Measurements from ENCODE around the gene SLC26A2. TPM values are rescaled to one million over a fixed set of nuclear protein-coding genes. Genes with fewer than 3 reads are reported as not detected.

Gene SLC26A2
- total RNA-seq, 1 donor from 2014 or later = 4.7 TPM

DNA sequence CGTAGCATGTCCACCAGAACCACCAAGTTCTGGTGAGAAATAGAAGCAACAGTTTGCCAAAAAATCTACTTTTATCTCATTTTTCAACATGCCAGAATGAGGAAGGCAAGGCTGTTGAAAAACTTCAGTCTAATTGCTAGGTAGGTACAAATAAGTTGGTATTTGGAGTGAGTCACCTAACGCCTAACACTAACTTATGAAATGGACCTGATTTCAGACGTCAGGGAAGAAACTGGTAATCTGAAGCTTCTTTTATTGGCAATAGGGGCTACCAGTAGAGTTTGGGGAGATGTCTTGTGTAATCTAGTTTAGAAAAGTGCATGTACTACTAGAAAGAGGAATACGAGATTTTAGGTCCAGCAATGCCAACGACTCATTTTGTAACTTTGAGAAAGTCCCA is 11.6 kb upstream of the SLC26A2 start:
- Mint-ChIP-seq H3K4me3 (ENCODE audit: unreplicated experiment) (no peak overlapping the region), H3K27me3 (ENCODE audit: unreplicated experiment) (no peaks in the 10 kb centered on the region), H3K36me3 (ENCODE audit: unreplicated experiment) (no peaks in the 10 kb centered on the region), H3K27ac (ENCODE audit: unreplicated experiment) (no peak overlapping the region), H3K4me1 (ENCODE audit: low read depth, unreplicated experiment) (no peaks in the 10 kb centered on the region), H3K9me3 (ENCODE audit: unreplicated experiment) (peaks cover 2% of the 10 kb centered on the region)
- no peak for TF ChIP-seq CTCF (IDR thresholded peaks at IDR 0.05; ENCODE audit: partially characterized antibody, unreplicated experiment)
- DNase-seq = no peak

DNA sequence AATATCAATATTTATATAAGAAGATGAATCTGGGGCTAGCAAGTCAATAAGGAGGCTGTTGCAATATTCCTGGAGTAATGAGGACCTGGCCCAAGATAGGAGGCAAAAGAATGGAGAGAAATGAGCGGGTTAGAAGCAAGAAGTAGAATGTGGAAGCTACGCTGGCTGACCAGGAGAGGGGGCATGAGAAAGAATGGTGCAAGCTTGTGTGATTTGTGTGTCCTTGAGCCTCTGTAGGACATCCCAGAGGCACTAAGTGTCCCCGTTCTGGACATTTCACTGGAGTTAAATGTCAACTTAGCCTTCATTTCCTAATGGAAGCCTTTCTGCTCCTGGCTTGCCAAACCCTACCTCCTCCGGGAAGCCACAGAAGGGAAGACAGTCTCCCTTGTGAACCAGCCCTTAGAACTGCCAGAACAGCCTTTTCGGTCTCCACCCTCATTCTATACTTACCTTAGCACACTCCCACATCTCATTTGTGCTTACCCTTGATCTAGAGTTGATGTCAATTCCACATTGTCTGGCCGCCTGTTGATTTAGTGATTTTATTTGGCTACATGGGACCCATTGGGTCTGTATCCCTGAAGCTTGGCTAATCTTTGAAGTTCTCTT is 9.3 kb upstream of the SLC26A2 start:
- TF ChIP-seq CTCF (IDR thresholded peaks at IDR 0.05; ENCODE audit: partially characterized antibody, unreplicated experiment) = no peak
- no peak overlapping the region for H3K4me3 Mint-ChIP-seq (ENCODE audit: unreplicated experiment)
- H3K27ac Mint-ChIP-seq (ENCODE audit: unreplicated experiment) = no peak overlapping the region
- H3K27me3 Mint-ChIP-seq (ENCODE audit: unreplicated experiment) = no peaks in the 10 kb centered on the region
- no peaks in the 10 kb centered on the region for H3K4me1 Mint-ChIP-seq (ENCODE audit: low read depth, unreplicated experiment)
- no peaks in the 10 kb centered on the region for H3K36me3 Mint-ChIP-seq (ENCODE audit: unreplicated experiment)
- peaks cover 2% of the 10 kb centered on the region for H3K9me3 Mint-ChIP-seq (ENCODE audit: unreplicated experiment)
- no peak for DNase-seq

DNA sequence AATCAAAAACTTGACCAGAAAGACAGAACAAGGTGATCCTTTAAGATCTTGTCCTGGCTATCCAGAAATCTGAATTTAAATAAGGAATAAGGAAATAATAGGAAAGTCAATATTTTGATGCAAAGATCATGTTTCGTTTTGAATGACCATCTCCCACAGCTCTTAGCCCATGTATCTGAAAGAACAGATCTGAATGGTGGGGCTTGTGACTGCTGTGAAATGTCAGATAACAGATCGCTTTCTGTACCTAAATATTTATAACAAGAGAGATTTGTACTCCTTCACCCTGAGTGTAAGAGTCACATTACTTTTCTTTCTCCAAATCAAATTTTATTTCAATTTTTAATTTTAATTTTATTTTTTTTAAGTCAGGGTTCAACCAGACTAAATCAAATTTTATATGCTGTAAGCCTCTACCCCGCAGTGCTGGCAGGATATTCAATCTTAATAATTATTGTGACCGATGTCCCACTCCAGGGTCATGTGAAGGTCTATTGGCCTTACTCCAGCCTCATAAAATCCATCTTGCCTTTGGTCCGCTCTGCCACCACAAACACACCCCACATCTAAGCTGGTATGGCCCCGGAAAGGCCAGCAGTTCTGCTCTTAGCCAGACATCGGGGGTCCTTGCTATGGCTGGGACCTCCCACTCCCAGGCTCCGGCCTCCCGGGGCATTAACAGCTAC is 7.0 kb upstream of the SLC26A2 start:
- TF ChIP-seq CTCF (IDR thresholded peaks at IDR 0.05; ENCODE audit: partially characterized antibody, unreplicated experiment) = no peak
- no peak for DNase-seq
- no peaks in the 10 kb centered on the region for H3K9me3 Mint-ChIP-seq (ENCODE audit: unreplicated experiment)
- no peaks in the 10 kb centered on the region for H3K36me3 Mint-ChIP-seq (ENCODE audit: unreplicated experiment)
- H3K27me3 Mint-ChIP-seq (ENCODE audit: unreplicated experiment) = no peaks in the 10 kb centered on the region
- no peak overlapping the region for H3K27ac Mint-ChIP-seq (ENCODE audit: unreplicated experiment)
- no peaks in the 10 kb centered on the region for H3K4me1 Mint-ChIP-seq (ENCODE audit: low read depth, unreplicated experiment)
- no peak overlapping the region for H3K4me3 Mint-ChIP-seq (ENCODE audit: unreplicated experiment)

- Mint-ChIP-seq H3K4me1 (ENCODE audit: low read depth, unreplicated experiment) (peaks cover 5% of the 10 kb centered on the region), H3K27ac (ENCODE audit: unreplicated experiment) (no peak overlapping the region), H3K4me3 (ENCODE audit: unreplicated experiment) (no peak overlapping the region), H3K9me3 (ENCODE audit: unreplicated experiment) (peaks cover 3% of the 10 kb centered on the region), H3K27me3 (ENCODE audit: unreplicated experiment) (peaks cover 2% of the 10 kb centered on the region), H3K36me3 (ENCODE audit: unreplicated experiment) (no peaks in the 10 kb centered on the region)
- no peak for DNase-seq
- TF ChIP-seq CTCF (IDR thresholded peaks at IDR 0.05; ENCODE audit: partially characterized antibody, unreplicated experiment) = no peak
Observed at GRCh38 chr5:149954798-149955197, 5.8 kb upstream of the SLC26A2 start.

DNA sequence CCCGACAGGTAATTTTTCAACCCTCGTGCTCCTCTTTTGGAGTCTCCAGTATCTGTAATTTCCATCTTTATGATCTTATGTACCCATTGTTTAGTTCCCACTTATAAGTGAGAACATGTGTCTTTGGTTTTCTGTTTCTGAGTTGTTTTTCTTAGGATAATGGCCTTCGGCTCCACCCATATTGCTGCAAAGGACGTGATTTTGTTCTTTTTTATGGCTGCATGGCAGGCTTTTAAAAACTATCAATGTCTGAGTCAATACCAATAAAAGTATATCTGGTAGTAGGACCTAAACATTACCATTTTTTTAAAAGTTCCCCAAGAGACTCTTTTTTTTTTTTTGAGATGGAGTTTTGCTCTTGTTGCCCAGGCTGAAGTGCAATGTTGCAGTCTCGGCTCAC is 3.9 kb upstream of the SLC26A2 start:
- Mint-ChIP-seq H3K9me3 (ENCODE audit: unreplicated experiment) (peaks cover 9% of the 10 kb centered on the region), H3K27me3 (ENCODE audit: unreplicated experiment) (peaks cover 6% of the 10 kb centered on the region), H3K4me3 (ENCODE audit: unreplicated experiment) (no peak overlapping the region), H3K36me3 (ENCODE audit: unreplicated experiment) (no peaks in the 10 kb centered on the region), H3K27ac (ENCODE audit: unreplicated experiment) (no peak overlapping the region), H3K4me1 (ENCODE audit: low read depth, unreplicated experiment) (peaks cover 9% of the 10 kb centered on the region)
- TF ChIP-seq CTCF (IDR thresholded peaks at IDR 0.05; ENCODE audit: partially characterized antibody, unreplicated experiment) = no peak
- DNase-seq = no peak

All from glutamatergic neuron (in vitro differentiated cells).